Cerebellar nuclear complex (tissue), 1 donor: ENCODE measurements around the gene XRCC1.
A peak's percentile ranks its signal among the peaks of the same experiment; 100 is the strongest.
"Not testable (repeated sequence)": the region's sequence is repeated elsewhere in the genome, so short reads cannot be mapped to it uniquely, and the experiment has no call there.

Source experiments
- DNase-seq, 2 experiments: peaks; one replicate each; lab custom pipeline; 2025; lab: John Stamatoyannopoulos, UW

The XRCC1 gene

GRCh38 chr19:43545981-43546380 lies 29.3 kb downstream of the XRCC1 start:
- DNase-seq: no peak

- DNase-seq: no peak
Observed at GRCh38 chr19:43545276-43545675, 30.1 kb downstream of the XRCC1 start.

- DNase-seq: no peak
Observed at GRCh38 chr19:43544077-43544476, 31.2 kb downstream of the XRCC1 start.

- DNase-seq: no peak
Observed at GRCh38 chr19:43541920-43542650, 33.2 kb downstream of the XRCC1 start.

GRCh38 chr19:43540381-43540780 lies 34.9 kb downstream of the XRCC1 start:
- no peak for DNase-seq

- DNase-seq: no peak
Observed at GRCh38 chr19:43538922-43539321, 36.4 kb downstream of the XRCC1 start.

- peak in 1 of 2 experiments; percentile 15 for DNase-seq
Observed at GRCh38 chr19:43534816-43535761, 40.2 kb downstream of the XRCC1 start.

GRCh38 chr19:43534305-43534815 lies 41.0 kb downstream of the XRCC1 start:
- no peak for DNase-seq

GRCh38 chr19:43533546-43534304 lies 41.6 kb downstream of the XRCC1 start:
- peak; percentile 41 to 81 for DNase-seq

GRCh38 chr19:43532962-43533545 lies 42.3 kb downstream of the XRCC1 start, which contains the start of gene ZNF575:
TSS of gene ZNF575 (plus strand) at chr19:43533188. CDS start at chr19:43534423, 1,235 bp downstream.
- DNase-seq: peak; percentile 36 to 83

- no peak for DNase-seq
Observed at GRCh38 chr19:43532571-43532961, 42.8 kb downstream of the XRCC1 start.

- DNase-seq: no peak
Observed at GRCh38 chr19:43527860-43528622, 47.3 kb downstream of the XRCC1 start.

GRCh38 chr19:43526884-43527859 lies 48.2 kb downstream of the XRCC1 start, which contains the start of gene ETHE1:
TSS of gene ETHE1 (minus strand) at chr19:43527201. CDS start at chr19:43527177, 24 bp downstream.
- peak in 1 of 2 experiments; percentile 54 for DNase-seq

GRCh38 chr19:43525836-43526771 lies 49.2 kb downstream of the XRCC1 start:
- DNase-seq: no peak

- DNase-seq: no peak
Observed at GRCh38 chr19:43524922-43525835, 50.1 kb downstream of the XRCC1 start.

- DNase-seq: not testable (repeated sequence)
Observed at GRCh38 chr19:43523696-43524095, 51.6 kb downstream of the XRCC1 start.

- DNase-seq: no peak
Observed at GRCh38 chr19:43522929-43523328, 52.4 kb downstream of the XRCC1 start.
